Neural progenitor cell (in vitro differentiated cells): ENCODE data around the gene MINDY3. TPM values are rescaled to one million over a fixed set of nuclear protein-coding genes. Genes with fewer than 3 reads are reported as not detected.

Source experiments
- DNase-seq: peaks from one replicate; pipeline ENCODE4 v3.0.0-alpha.2; 2016; ENCODE audit warnings: low spot score
- H2AFZ ChIP-seq: fragments of 200-600 bp; sonication (generic); replicated peaks from 2 replicates; pipeline ENCODE4 v1.6.1; 2016; ENCODE audit warnings: antibody characterized with exemption
- H3F3A ChIP-seq: fragments of 200-600 bp; sonication (generic); 2 replicates; pipeline ENCODE4 v1.6.1; 2016; ENCODE audit warnings: antibody characterized with exemption, low read depth
- H3K27ac ChIP-seq: fragments of 200-600 bp; sonication (generic); 2 replicates; pipeline ENCODE4 v1.5.1; 2016; ENCODE audit warnings: mild to moderate bottlenecking
- H3K27me3 ChIP-seq: fragments of 200-600 bp; sonication (generic); 2 replicates; pipeline ENCODE4 v1.6.1; 2016; ENCODE audit warnings: mild to moderate bottlenecking, moderate library complexity
- H3K36me3 ChIP-seq: fragments of 200-600 bp; sonication (generic); 2 replicates; pipeline ENCODE4 v1.5.1; 2016
- H3K4me1 ChIP-seq: fragments of 200-600 bp; sonication (generic); 2 replicates; pipeline ENCODE4 v1.6.1; 2016; ENCODE audit warnings: mixed run types
- H3K4me2 ChIP-seq: fragments of 200-600 bp; sonication (generic); 2 replicates; pipeline ENCODE4 v1.6.1; 2016
- H3K4me3 ChIP-seq: fragments of 200-600 bp; sonication (generic); 2 replicates; pipeline ENCODE4 v1.5.1; 2016
- H3K79me2 ChIP-seq: fragments of 200-600 bp; sonication (generic); 2 replicates; pipeline ENCODE4 v1.6.1; 2016; ENCODE audit warnings: low read depth
- H3K9ac ChIP-seq: fragments of 200-600 bp; sonication (generic); 2 replicates; pipeline ENCODE4 v1.6.1; 2016
- H3K9me3 ChIP-seq: fragments of 200-600 bp; sonication (generic); 2 replicates; pipeline ENCODE4 v1.5.1; 2016; ENCODE audit warnings: low read depth
- H4K20me1 ChIP-seq: fragments of 200-600 bp; sonication (generic); 2 replicates; pipeline ENCODE4 v1.6.1; 2016; ENCODE audit warnings: low read depth
- H3K27ac Mint-ChIP-seq: 3 replicates; pipeline ENCODE4 v1.8.0; 2021; ENCODE audit warnings: mixed read lengths
- H3K27me3 Mint-ChIP-seq: 2 replicates; pipeline ENCODE4 v1.8.0; 2022; ENCODE audit warnings: low read depth, mild to moderate bottlenecking, inconsistent platforms, moderate library complexity, mixed read lengths; ENCODE audit not compliant: insufficient read depth
- H3K36me3 Mint-ChIP-seq: 3 replicates; pipeline ENCODE4 v1.8.0; 2021; ENCODE audit warnings: mixed read lengths
- H3K4me1 Mint-ChIP-seq: 3 replicates; pipeline ENCODE4 v1.8.0; 2021; ENCODE audit warnings: mixed read lengths
- H3K4me3 Mint-ChIP-seq: 3 replicates; pipeline ENCODE4 v1.8.0; 2021; ENCODE audit warnings: mild to moderate bottlenecking, moderate library complexity, mixed read lengths
- H3K9me3 Mint-ChIP-seq: 3 replicates; pipeline ENCODE4 v1.8.0; 2020; ENCODE audit warnings: mixed read lengths
- EZH2 ChIP-seq: fragments of 200-600 bp; sonication (generic); IDR thresholded peaks from 2 replicates; pipeline ENCODE4 v1.6.1; 2017; ENCODE audit warnings: antibody characterized with exemption, mild to moderate bottlenecking, moderate library complexity
- EZH2phosphoT487 ChIP-seq: fragments of 200-600 bp; sonication (generic); IDR thresholded peaks from 2 replicates; pipeline ENCODE4 v1.6.1; 2017; ENCODE audit warnings: antibody characterized with exemption
- total RNA-seq: library from RNA; depleted of rRNA; stranded (reverse); fragments of >200 nt; gene quantifications from 2 replicates; pipeline ENCODE4 v1.2.3, GENCODE V29; 2015; ENCODE audit warnings: low replicate concordance
- TF ChIP-seq, protein P1 (sequence below): fragments of 200-600 bp; sonication (generic); IDR thresholded peaks from 2 replicates; pipeline ENCODE4 v1.5.1; 2017; ENCODE audit warnings: antibody characterized with exemption, mild to moderate bottlenecking

Gene MINDY3
- 18.1 and 28.2 TPM in 2 replicates for total RNA-seq

DNA sequence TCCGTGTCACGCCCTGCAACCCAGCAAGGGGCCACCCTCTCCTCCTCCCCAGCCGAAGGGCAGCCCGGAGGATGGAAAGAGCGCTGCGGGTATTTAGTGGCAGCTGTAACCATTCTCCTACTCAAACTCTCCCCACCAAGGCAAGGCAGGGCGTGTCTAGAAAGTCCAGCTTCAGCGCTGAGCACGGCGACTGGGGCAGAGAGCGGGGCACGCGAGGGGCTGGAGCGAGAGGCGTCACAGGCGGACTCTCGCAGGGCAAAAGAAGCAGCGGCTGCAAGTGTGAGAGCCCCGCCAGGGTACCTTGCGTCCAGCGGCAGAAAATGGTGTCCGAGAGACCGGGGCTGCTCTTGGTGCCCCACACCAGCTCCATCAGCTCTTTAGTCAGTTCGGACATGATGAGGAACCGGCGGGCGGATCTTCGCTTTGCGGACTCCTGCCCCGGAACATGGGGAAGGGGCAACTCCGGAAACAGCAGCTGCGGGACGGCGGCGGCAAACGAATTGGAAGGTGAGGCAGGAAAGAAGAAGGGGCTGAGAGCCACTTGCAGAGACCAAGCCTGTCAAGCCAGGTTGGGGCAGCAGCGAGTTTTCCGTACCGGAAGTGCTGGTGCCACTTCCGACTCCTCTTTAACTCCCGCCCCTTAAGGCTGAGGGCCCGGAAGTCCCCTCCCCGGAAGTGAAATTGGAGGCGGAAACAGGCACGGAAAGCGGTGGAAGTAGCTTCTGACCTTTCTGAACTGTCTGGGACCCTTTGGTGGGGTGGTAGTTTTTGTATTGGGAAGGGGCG is at the start of gene MINDY3:
Gene MINDY3 (minus strand): TSS at position 602 of the 786 bp plus-strand sequence. CDS start 208 bp downstream, at position 394.
- Histone ChIP-seq H3K27ac (peak within 1 kb of the TSS; percentile 30), H3K9ac (peak within 1 kb of the TSS; percentile 40), H3K36me3 (no peaks in the 10 kb centered on the region), H3K4me1 (peaks cover 11% of the 10 kb centered on the region), H3K27me3 (peaks cover 42% of the 10 kb centered on the region), H3K4me2 (peak within 1 kb of the TSS; percentile 84), H2AFZ (peak within 1 kb of the TSS; percentile 99), H4K20me1 (peaks cover 6% of the 10 kb centered on the region), H3K79me2 (peaks cover 31% of the 10 kb centered on the region), H3K4me3 (peak within 1 kb of the TSS; percentile 95), H3F3A (peaks cover 11% of the 10 kb centered on the region), H3K9me3 (peaks cover 8% of the 10 kb centered on the region)
- no peaks in the 10 kb centered on the region for H3K36me3 Mint-ChIP-seq
- H3K4me1 Mint-ChIP-seq = peaks cover 13% of the 10 kb centered on the region
- TF ChIP-seq, protein P1, sequence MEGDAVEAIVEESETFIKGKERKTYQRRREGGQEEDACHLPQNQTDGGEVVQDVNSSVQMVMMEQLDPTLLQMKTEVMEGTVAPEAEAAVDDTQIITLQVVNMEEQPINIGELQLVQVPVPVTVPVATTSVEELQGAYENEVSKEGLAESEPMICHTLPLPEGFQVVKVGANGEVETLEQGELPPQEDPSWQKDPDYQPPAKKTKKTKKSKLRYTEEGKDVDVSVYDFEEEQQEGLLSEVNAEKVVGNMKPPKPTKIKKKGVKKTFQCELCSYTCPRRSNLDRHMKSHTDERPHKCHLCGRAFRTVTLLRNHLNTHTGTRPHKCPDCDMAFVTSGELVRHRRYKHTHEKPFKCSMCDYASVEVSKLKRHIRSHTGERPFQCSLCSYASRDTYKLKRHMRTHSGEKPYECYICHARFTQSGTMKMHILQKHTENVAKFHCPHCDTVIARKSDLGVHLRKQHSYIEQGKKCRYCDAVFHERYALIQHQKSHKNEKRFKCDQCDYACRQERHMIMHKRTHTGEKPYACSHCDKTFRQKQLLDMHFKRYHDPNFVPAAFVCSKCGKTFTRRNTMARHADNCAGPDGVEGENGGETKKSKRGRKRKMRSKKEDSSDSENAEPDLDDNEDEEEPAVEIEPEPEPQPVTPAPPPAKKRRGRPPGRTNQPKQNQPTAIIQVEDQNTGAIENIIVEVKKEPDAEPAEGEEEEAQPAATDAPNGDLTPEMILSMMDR = no peak
- TF ChIP-seq EZH2phosphoT487 (no peak), EZH2 (no peak)
- H3K27ac Mint-ChIP-seq = peak within 1 kb of the TSS; percentile 69
- peak; percentile 70 for DNase-seq
- H3K9me3 Mint-ChIP-seq = peaks cover 3% of the 10 kb centered on the region
- H3K4me3 Mint-ChIP-seq = peak within 1 kb of the TSS; percentile 99
- H3K27me3 Mint-ChIP-seq = peaks cover 3% of the 10 kb centered on the region

DNA sequence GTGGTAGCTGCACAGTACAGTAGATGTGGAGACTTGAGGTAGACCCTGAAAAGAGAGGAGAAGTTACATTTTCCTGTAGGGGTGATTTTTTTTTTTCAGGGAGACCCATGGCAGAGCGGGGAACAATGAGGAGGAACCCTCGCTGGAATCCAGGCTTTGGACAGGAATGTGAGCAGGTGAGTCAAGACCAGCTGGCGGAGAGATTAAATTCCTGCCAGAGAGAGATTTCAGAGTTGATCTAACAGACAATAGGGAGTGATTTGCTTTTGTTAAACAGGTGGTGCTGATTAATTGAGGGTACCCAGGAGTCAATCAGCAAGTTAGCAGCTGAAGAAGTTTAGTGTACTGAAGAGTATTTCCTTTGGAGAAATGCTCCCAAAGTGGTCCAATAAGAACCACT is 41.6 kb upstream of the MINDY3 start:
- Histone ChIP-seq H2AFZ (no peak overlapping the region), H3K9me3 (no peaks in the 10 kb centered on the region), H3K9ac (no peak overlapping the region), H3K4me1 (no peaks in the 10 kb centered on the region), H3K36me3 (no peaks in the 10 kb centered on the region), H3K4me2 (peak overlapping the region; percentile 7), H4K20me1 (no peaks in the 10 kb centered on the region), H3K27ac (no peak overlapping the region), H3K79me2 (no peaks in the 10 kb centered on the region), H3F3A (no peaks in the 10 kb centered on the region), H3K27me3 (no peaks in the 10 kb centered on the region), H3K4me3 (no peak overlapping the region)
- Mint-ChIP-seq H3K27ac (no peak overlapping the region), H3K4me3 (no peak overlapping the region), H3K27me3 (no peaks in the 10 kb centered on the region), H3K36me3 (no peaks in the 10 kb centered on the region), H3K9me3 (no peaks in the 10 kb centered on the region), H3K4me1 (no peaks in the 10 kb centered on the region)
- DNase-seq = peak; percentile 33
- TF ChIP-seq EZH2phosphoT487 = no peak
- no peak for TF ChIP-seq EZH2
- TF ChIP-seq, protein P1 = no peak

DNA sequence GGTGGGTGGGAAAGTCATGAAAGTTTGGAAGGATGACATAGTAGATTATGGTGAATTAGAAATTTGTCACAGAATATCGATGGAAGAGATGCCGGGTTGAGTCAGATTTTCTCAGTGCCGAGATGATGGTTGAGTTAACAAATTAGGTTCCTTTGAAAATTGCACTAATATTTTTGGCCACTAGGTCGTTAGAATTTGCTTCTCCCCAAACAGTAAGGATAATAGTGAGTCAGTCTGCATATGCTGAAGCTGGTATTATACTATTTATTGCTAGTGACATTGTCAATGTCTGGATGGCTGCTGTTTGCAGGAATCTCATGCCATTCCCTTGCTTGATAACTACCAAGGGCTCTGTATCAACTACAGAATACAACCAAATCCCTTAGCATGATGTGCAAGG is 37.7 kb upstream of the MINDY3 start:
- no peaks in the 10 kb centered on the region for H3K4me1 ChIP-seq
- H3K9ac ChIP-seq = no peak overlapping the region
- no peaks in the 10 kb centered on the region for H3K9me3 ChIP-seq
- H3K4me3 ChIP-seq = no peak overlapping the region
- TF ChIP-seq, protein P1 = peak; percentile 39
- TF ChIP-seq EZH2phosphoT487 = no peak
- no peak overlapping the region for H3K4me2 ChIP-seq
- no peaks in the 10 kb centered on the region for H3K36me3 ChIP-seq
- Mint-ChIP-seq H3K27ac (no peak overlapping the region), H3K4me1 (no peaks in the 10 kb centered on the region), H3K4me3 (no peak overlapping the region), H3K36me3 (no peaks in the 10 kb centered on the region), H3K27me3 (peaks cover 2% of the 10 kb centered on the region), H3K9me3 (no peaks in the 10 kb centered on the region)
- no peaks in the 10 kb centered on the region for H4K20me1 ChIP-seq
- no peaks in the 10 kb centered on the region for H3F3A ChIP-seq
- H3K27me3 ChIP-seq = no peaks in the 10 kb centered on the region
- no peak overlapping the region for H3K27ac ChIP-seq
- DNase-seq = no peak
- no peaks in the 10 kb centered on the region for H3K79me2 ChIP-seq
- no peak overlapping the region for H2AFZ ChIP-seq
